Ascending aorta (tissue), 2 donors: Measurements from ENCODE around the gene FGFR3. TPM values are rescaled to one million over a fixed set of nuclear protein-coding genes. Genes with fewer than 3 reads are reported as not detected.

Experiments used
- DNase-seq, 2 donors: peaks; one replicate each; pipeline ENCODE4 v3.0.0-alpha.2; 2019; ENCODE audit warnings: low spot score in 2 of 2
- H3K27ac ChIP-seq, 2 donors: fragments of 200-600 bp; sonication (generic); one replicate each; pipeline ENCODE4 v1.5.1; 2016 to 2017; ENCODE audit warnings: mild to moderate bottlenecking in 1 of 2
- H3K27me3 ChIP-seq: fragments of 200-600 bp; sonication (generic); one replicate; pipeline ENCODE4 v1.5.1; 2017
- H3K36me3 ChIP-seq, 2 donors: fragments of 200-600 bp; sonication (generic); one replicate each; pipeline ENCODE4 v1.5.1; 2016
- H3K4me1 ChIP-seq, 2 donors: fragments of 200-600 bp; sonication (generic); one replicate each; pipeline ENCODE4 v1.5.1; 2016 to 2017; ENCODE audit warnings: mild to moderate bottlenecking in 1 of 2
- H3K4me3 ChIP-seq, 2 donors: fragments of 200-600 bp; sonication (generic); one replicate each; pipeline ENCODE4 v1.5.1; 2016 to 2017; ENCODE audit warnings: mild to moderate bottlenecking in 1 of 2
- H3K9me3 ChIP-seq, 2 donors: fragments of 200-600 bp; sonication (generic); one replicate each; pipeline ENCODE4 v1.5.1; 2016
- intact Hi-C: fragments of 100-400 bp; cut with DNase I; formaldehyde crosslinking; loops from one replicate; pipeline ENCODE4 v1.15.1; 2023
- total RNA-seq: library from RNA; depleted of rRNA; stranded (reverse); fragments of >200 nt; gene quantifications from one replicate; pipeline ENCODE4 v1.1.0, GENCODE V29; 2016
- TF ChIP-seq, protein P1 (sequence below), 3 experiments: fragments of 200-600 bp in 2 of 3; fragments of 450-650 bp in 1 of 3; sonication (generic) in 2 of 3; IDR thresholded peaks; one replicate each; pipeline ENCODE4 v1.5.1; 2016 to 2019; ENCODE audit warnings: antibody characterized with exemption in 3 of 3, mild to moderate bottlenecking in 1 of 3, moderate library complexity in 1 of 3

The FGFR3 gene
- total RNA-seq, 1 donor from 2014 or later = 3.7 TPM

DNA sequence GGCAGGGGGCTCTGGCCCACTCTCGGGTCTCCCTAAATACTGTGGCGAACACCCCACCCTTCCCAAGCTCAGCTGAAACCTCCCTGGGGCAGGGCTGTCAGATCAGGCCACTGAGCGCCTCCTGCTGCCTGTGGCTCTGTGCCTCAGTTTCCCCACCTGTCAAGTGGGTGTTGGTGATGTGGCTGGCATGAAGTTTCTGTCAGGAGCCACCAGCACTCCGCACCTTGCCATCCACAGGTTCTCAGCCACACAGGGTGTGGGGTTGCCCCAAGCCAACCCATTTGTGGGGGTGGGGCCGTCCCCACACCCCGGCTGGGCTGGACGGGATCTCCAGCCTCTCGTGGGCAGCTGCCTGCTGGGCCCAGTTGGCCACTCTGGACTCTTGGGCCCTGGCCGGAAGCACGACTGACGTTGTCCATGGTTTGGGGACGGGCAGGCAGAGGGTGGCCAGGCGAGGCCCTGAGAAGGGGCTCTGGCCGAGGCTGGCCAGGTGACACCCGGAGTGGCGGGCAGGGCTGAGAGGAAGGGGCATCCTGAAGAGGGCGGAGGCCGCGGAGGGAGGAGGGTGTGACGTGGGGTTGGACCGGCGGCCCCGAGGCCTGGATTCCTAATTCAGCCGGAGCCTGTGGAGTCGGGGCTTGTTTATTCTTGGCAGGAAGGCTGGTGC, 5.5 kb upstream of the FGFR3 start:
- no peaks in the 10 kb centered on the region for H3K36me3 ChIP-seq
- intact Hi-C loops = no loop called here
- TF ChIP-seq, protein P1, sequence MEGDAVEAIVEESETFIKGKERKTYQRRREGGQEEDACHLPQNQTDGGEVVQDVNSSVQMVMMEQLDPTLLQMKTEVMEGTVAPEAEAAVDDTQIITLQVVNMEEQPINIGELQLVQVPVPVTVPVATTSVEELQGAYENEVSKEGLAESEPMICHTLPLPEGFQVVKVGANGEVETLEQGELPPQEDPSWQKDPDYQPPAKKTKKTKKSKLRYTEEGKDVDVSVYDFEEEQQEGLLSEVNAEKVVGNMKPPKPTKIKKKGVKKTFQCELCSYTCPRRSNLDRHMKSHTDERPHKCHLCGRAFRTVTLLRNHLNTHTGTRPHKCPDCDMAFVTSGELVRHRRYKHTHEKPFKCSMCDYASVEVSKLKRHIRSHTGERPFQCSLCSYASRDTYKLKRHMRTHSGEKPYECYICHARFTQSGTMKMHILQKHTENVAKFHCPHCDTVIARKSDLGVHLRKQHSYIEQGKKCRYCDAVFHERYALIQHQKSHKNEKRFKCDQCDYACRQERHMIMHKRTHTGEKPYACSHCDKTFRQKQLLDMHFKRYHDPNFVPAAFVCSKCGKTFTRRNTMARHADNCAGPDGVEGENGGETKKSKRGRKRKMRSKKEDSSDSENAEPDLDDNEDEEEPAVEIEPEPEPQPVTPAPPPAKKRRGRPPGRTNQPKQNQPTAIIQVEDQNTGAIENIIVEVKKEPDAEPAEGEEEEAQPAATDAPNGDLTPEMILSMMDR (IDR thresholded peaks at IDR 0.05) = no peak
- no peaks in the 10 kb centered on the region for H3K27me3 ChIP-seq
- H3K4me3 ChIP-seq = no peak overlapping the region
- no peaks in the 10 kb centered on the region for H3K4me1 ChIP-seq
- no peaks in the 10 kb centered on the region for H3K9me3 ChIP-seq
- no peak for DNase-seq
- no peak overlapping the region for H3K27ac ChIP-seq

DNA sequence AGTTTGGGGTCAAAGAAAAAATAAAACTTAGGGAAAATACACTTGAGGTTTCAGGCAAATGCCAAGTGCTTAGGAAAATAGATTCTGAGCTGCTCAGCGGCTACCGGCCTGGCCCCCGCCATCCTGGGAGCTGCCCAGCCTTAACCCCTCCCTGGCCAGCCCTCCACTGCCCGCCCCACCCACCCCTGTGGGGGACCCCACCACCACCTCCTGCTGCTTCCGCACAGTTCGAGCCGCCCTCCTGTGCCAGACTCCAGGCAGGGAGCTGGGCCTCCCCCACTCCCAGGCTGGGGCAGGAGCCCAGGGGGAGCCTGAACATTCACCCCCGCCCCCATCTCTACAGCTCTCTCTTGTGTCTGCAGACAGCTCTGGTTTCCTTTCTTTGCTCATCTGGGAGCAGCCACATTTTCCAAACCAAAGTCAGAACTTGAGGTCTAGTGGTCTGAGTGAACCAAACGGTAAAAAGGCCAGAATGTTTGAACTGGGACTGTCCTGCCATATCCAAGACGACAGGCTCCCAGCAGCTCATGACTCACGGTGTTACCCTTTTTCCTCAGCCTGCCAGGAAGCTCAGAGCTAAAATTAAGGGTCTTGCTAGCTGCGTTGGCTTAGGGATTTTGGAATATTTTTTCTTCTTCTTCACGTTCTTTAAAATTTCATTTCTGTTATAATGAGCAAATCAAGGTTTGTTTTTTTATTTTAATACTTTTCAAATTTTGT, 4.7 kb upstream of the FGFR3 start:
- H3K27ac ChIP-seq = no peak overlapping the region
- H3K4me1 ChIP-seq = no peaks in the 10 kb centered on the region
- TF ChIP-seq, protein P1 (IDR thresholded peaks at IDR 0.05) = no peak
- H3K36me3 ChIP-seq = no peaks in the 10 kb centered on the region
- no peak overlapping the region for H3K4me3 ChIP-seq
- no peak for DNase-seq
- H3K9me3 ChIP-seq = no peaks in the 10 kb centered on the region
- intact Hi-C loops = no loop called here
- H3K27me3 ChIP-seq = no peaks in the 10 kb centered on the region

DNA sequence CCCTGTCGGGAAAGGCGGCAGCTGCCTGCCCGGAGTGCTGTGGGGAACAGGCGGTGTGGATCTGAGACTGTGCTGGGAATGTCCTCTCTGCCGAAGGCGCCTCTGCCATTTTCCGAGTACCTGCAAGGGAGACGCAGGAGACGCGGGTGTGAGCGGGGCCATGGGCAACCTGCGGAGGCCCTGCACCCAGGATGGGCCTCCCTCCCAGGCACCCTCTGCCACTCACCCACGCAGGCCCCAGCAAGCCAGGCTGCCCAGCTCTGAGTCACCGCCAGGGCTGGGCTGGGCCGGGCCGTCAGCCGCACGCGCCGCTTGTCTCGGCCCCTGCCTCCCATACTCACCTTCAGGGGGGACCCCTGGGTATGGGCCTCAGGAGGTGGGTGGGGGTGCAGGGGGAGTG, 3.5 kb upstream of the FGFR3 start:
- Histone ChIP-seq H3K27me3 (peaks cover 5% of the 10 kb centered on the region), H3K4me3 (no peak overlapping the region), H3K4me1 (peaks cover 5 to 7% of the 10 kb centered on the region in 2 donors), H3K36me3 (no peaks in the 10 kb centered on the region), H3K9me3 (no peaks in the 10 kb centered on the region), H3K27ac (no peak overlapping the region)
- TF ChIP-seq, protein P1 (IDR thresholded peaks at IDR 0.05) = no peak
- DNase-seq = no peak
- intact Hi-C loops = no loop called here

DNA sequence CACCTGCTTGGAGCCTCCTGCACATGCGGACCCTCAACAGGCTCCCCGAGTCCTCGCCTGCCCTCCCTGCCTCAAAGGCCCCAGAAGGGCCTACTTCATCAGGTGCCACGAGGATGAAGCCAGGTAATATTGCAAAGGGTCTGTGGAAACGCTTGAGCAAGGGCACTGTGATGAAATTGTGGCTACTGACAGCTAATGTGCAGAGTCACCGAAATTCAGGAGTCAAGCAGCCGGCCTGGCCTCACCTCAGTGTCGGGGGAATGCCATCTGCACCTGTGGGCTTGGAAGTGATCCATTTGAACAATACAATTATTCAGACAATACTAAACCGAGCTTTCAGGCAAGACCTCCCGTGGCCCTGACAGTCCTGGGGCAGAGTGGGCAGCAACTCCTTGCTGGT, 3.1 kb upstream of the FGFR3 start:
- no peak overlapping the region for H3K27ac ChIP-seq
- H3K27me3 ChIP-seq = peaks cover 10% of the 10 kb centered on the region
- no peak overlapping the region for H3K4me3 ChIP-seq
- no peaks in the 10 kb centered on the region for H3K36me3 ChIP-seq
- intact Hi-C loops = no loop called here
- DNase-seq = no peak
- H3K9me3 ChIP-seq = no peaks in the 10 kb centered on the region
- TF ChIP-seq, protein P1 (IDR thresholded peaks at IDR 0.05) = no peak
- H3K4me1 ChIP-seq = peaks cover 6 to 9% of the 10 kb centered on the region in 2 donors

DNA sequence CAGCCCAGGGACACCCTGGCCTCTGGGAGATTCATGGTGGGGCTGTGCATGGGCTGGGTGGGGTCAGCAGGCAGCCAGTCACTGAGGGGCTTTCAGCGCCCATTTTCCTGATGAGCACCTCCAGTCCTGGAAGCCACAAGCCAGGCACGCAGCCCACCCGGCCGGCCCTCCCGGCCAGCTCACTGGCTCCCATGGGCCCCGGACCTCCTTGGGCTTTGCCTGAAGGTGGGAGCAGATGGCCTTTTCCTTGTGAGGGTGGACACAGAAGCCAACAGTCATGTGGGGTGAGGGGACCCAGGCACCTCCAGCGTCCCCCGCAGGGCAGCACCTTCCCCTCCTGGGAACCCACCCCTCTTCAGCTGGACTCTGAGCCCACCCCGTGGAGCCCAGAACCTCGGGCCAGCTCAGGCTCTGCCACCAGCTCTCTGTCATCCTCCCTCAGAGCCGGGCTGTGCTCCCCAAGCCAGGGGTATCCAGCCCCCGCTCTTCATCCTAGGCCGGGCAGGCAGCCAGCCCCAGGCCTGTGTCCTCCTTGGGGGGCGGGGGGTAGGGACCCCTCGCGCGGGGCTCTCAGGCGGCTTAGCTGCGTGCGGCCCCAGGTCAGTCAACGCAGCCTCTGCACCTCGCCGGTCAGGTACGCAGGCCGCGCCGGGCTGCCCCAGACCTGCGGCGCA, 798 bp upstream of the FGFR3 start:
- Histone ChIP-seq H3K9me3 (no peaks in the 10 kb centered on the region), H3K36me3 (no peaks in the 10 kb centered on the region), H3K27ac (no peak overlapping the region), H3K4me3 (peak overlapping the region in 1 of 2 donors; percentile 42), H3K4me1 (peaks cover 9% of the 10 kb centered on the region in 2 donors), H3K27me3 (peaks cover 23% of the 10 kb centered on the region)
- DNase-seq = no peak
- TF ChIP-seq, protein P1 (IDR thresholded peaks at IDR 0.05) = no peak
- intact Hi-C loops = no loop called here
